IMR-90 (cell line): ENCODE results near the gene RHOD. TPM values are rescaled to one million over a fixed set of nuclear protein-coding genes. Genes with fewer than 3 reads are reported as not detected.

ENCODE experiments used
- ATAC-seq: fragments of 200-7000 bp; cut with Tn5 transposase; 2 replicates; pipeline ENCODE4 v1.9.1; 2020; ENCODE audit warnings: low read depth, mild to moderate bottlenecking, moderate library complexity
- BruUV-seq: library from RNA; stranded (reverse); fragments of 400-500 nt; replicated peaks from 2 replicates; lab custom pipeline; 2021; lab: Mats Ljungman, UMichigan
- CTCF ChIA-PET: fragments of 300-600 bp; formaldehyde crosslinking; extraction: SDS; loops from one replicate; lab custom pipeline; 2021; ENCODE audit warnings: antibody characterized with exemption; lab: Yijun Ruan, JAX
- POLR2A ChIA-PET: fragments of 300-600 bp; sonication (Branson Sonifier 250); formaldehyde crosslinking; loops from one replicate; lab custom pipeline; 2022; ENCODE audit warnings: antibody characterized with exemption; ENCODE audit not compliant: unreplicated experiment; lab: Charles Lee
- DNase-seq: peaks from one replicate; pipeline ENCODE4 v3.0.0; 2013
- H2AFZ ChIP-seq: replicated peaks from 2 replicates; pipeline ENCODE3; 2013; ENCODE audit warnings: low read length, mild to moderate bottlenecking; ENCODE audit not compliant: poor library complexity
- H2AK5ac ChIP-seq: 2 replicates; pipeline ENCODE4 v1.6.1; 2013; ENCODE audit warnings: low read depth, low read length, inconsistent platforms
- H2AK9ac ChIP-seq: replicated peaks from 2 replicates; pipeline ENCODE3; 2013; ENCODE audit warnings: mild to moderate bottlenecking, low read depth, low read length, moderate library complexity; ENCODE audit not compliant: poor library complexity
- H2BK120ac ChIP-seq: 2 replicates; pipeline ENCODE4 v1.6.1; 2013; ENCODE audit warnings: low read depth, low read length, inconsistent platforms
- H2BK15ac ChIP-seq: 3 replicates; pipeline ENCODE4 v1.6.1; 2013; ENCODE audit warnings: low read depth, low read length, inconsistent platforms
- H2BK20ac ChIP-seq: 2 replicates; pipeline ENCODE4 v1.6.1; 2013; ENCODE audit warnings: low read depth, mild to moderate bottlenecking, inconsistent platforms, low read length, moderate library complexity
- H2BK5ac ChIP-seq: 2 replicates; pipeline ENCODE4 v1.6.1; 2013; ENCODE audit warnings: mild to moderate bottlenecking, low read depth, low read length, inconsistent platforms; ENCODE audit not compliant: poor library complexity, severe bottlenecking
- H3K14ac ChIP-seq: replicated peaks from 2 replicates; pipeline ENCODE4 v1.6.1; 2013; ENCODE audit warnings: low read depth, low read length, inconsistent platforms
- H3K18ac ChIP-seq: 2 replicates; pipeline ENCODE4 v1.6.1; 2013; ENCODE audit warnings: low read depth, low read length, control low read depth
- H3K23ac ChIP-seq: 2 replicates; pipeline ENCODE4 v1.6.1; 2013; ENCODE audit warnings: low read depth, low read length, inconsistent platforms
- H3K27ac ChIP-seq: 2 replicates; pipeline ENCODE4 v1.5.1; 2013; ENCODE audit warnings: mild to moderate bottlenecking, control low read depth, low read length; ENCODE audit not compliant: insufficient read depth
- H3K27me3 ChIP-seq: 2 replicates; pipeline ENCODE4 v1.6.1; 2013; ENCODE audit warnings: low read length; ENCODE audit not compliant: control insufficient read depth, insufficient read depth
- H3K36me3 ChIP-seq: 2 replicates; pipeline ENCODE4 v1.6.1; 2013; ENCODE audit warnings: low read length, mixed read lengths; ENCODE audit not compliant: control insufficient read depth, insufficient read depth
- H3K4ac ChIP-seq: 2 replicates; pipeline ENCODE4 v1.6.1; 2013; ENCODE audit warnings: low read depth, low read length, inconsistent platforms
- H3K4me1 ChIP-seq: 2 replicates; pipeline ENCODE4 v1.6.1; 2013; ENCODE audit warnings: low read length, mixed read lengths; ENCODE audit not compliant: control insufficient read depth, insufficient read depth
- H3K4me2 ChIP-seq: 2 replicates; pipeline ENCODE4 v1.6.1; 2013; ENCODE audit warnings: low read depth, mild to moderate bottlenecking, control low read depth, low read length, moderate library complexity
- H3K4me3 ChIP-seq: 2 replicates; pipeline ENCODE4 v1.5.1; 2013; ENCODE audit warnings: low read depth, mild to moderate bottlenecking, control low read depth, low read length, moderate library complexity; ENCODE audit not compliant: insufficient read depth
- H3K56ac ChIP-seq: 2 replicates; pipeline ENCODE4 v1.6.1; 2013; ENCODE audit warnings: low read length, inconsistent platforms; ENCODE audit not compliant: insufficient read depth; ENCODE audit errors: extremely low read depth
- H3K79me1 ChIP-seq, 2 experiments: 2 replicates each; pipeline ENCODE4 v1.6.1; 2013; ENCODE audit warnings: low read length in 2 of 2, inconsistent platforms in 1 of 2, low read depth in 1 of 2
- H3K9ac ChIP-seq: 2 replicates; pipeline ENCODE4 v1.6.1; 2013; ENCODE audit warnings: low read depth, low read length, control low read depth
- H3K9me1 ChIP-seq: 2 replicates; pipeline ENCODE4 v1.6.1; 2013; ENCODE audit warnings: low read length, inconsistent platforms; ENCODE audit not compliant: insufficient read depth
- H3K9me3 ChIP-seq: 2 replicates; pipeline ENCODE4 v1.6.1; 2013; ENCODE audit warnings: low read length; ENCODE audit not compliant: control insufficient read depth, insufficient read depth
- H4K20me1 ChIP-seq: 2 replicates; pipeline ENCODE4 v1.6.1; 2013; ENCODE audit warnings: low read length, inconsistent platforms; ENCODE audit not compliant: insufficient read depth
- H4K5ac ChIP-seq: 2 replicates; pipeline ENCODE4 v1.6.1; 2013; ENCODE audit warnings: mild to moderate bottlenecking, low read depth, low read length, control low read depth
- H4K8ac ChIP-seq, 2 experiments: 2 replicates each; pipeline ENCODE4 v1.6.1; 2013; ENCODE audit warnings: low read depth in 2 of 2, low read length in 2 of 2, control low read depth in 1 of 2, inconsistent platforms in 1 of 2
- H4K91ac ChIP-seq: 2 replicates; pipeline ENCODE4 v1.6.1; 2013; ENCODE audit warnings: low read depth, low read length, inconsistent platforms; ENCODE audit not compliant: insufficient read depth
- BHLHE40 ChIP-seq: fragments of 150-350 bp; IDR thresholded peaks from 2 replicates; pipeline ENCODE4 v1.6.1; 2016; ENCODE audit warnings: mild to moderate bottlenecking, low read depth, low read length
- CEBPB ChIP-seq: IDR thresholded peaks from 2 replicates; pipeline ENCODE4 v1.6.1; 2012; ENCODE audit warnings: low read depth, low read length, improper control_type of control experiment
- CHD1 ChIP-seq: IDR thresholded peaks from 2 replicates; pipeline ENCODE4 v1.6.1; 2012; ENCODE audit warnings: low read depth, low read length, improper control_type of control experiment
- CTCF ChIP-seq: conservative IDR thresholded peaks from 2 replicates; pipeline ENCODE4 v1.5.1; 2012; ENCODE audit warnings: mild to moderate bottlenecking, low read depth, low read length, improper control_type of control experiment
- FOS ChIP-seq: fragments of 150-350 bp; IDR thresholded peaks from 2 replicates; pipeline ENCODE4 v1.6.1; 2016; ENCODE audit warnings: low read depth, low read length
- MAFK ChIP-seq: IDR thresholded peaks from 2 replicates; pipeline ENCODE4 v1.6.1; 2012; ENCODE audit warnings: low read depth, low read length, improper control_type of control experiment
- MAZ ChIP-seq: IDR thresholded peaks from 2 replicates; pipeline ENCODE4 v1.6.1; 2012; ENCODE audit warnings: low read depth, mild to moderate bottlenecking, low read length, improper control_type of control experiment, moderate library complexity, borderline replicate concordance
- NFE2L2 ChIP-seq: fragments of 150-350 bp; IDR thresholded peaks from 2 replicates; pipeline ENCODE4 v1.6.1; 2016; ENCODE audit warnings: low read depth, mild to moderate bottlenecking, low read length
- POLR2A ChIP-seq: IDR thresholded peaks from 2 replicates; pipeline ENCODE4 v1.6.1; 2012; ENCODE audit warnings: mild to moderate bottlenecking, low read depth, low read length
- RAD21 ChIP-seq: IDR thresholded peaks from 2 replicates; pipeline ENCODE4 v1.6.1; 2012; ENCODE audit warnings: low read length, improper control_type of control experiment
- RCOR1 ChIP-seq: IDR thresholded peaks from 2 replicates; pipeline ENCODE4 v1.6.1; 2012; ENCODE audit warnings: mild to moderate bottlenecking, low read length, improper control_type of control experiment; ENCODE audit not compliant: insufficient replicate concordance
- RFX5 ChIP-seq: IDR thresholded peaks from 2 replicates; pipeline ENCODE4 v1.8.0; 2012; ENCODE audit warnings: low read depth, mild to moderate bottlenecking, low read length, moderate library complexity
- SMC3 ChIP-seq: fragments of 150-350 bp; IDR thresholded peaks from 2 replicates; pipeline ENCODE4 v1.6.1; 2016; ENCODE audit warnings: low read depth, mild to moderate bottlenecking, antibody characterized with exemption, low read length, moderate library complexity
- USF2 ChIP-seq: fragments of 150-350 bp; IDR thresholded peaks from 2 replicates; pipeline ENCODE4 v1.6.1; 2017; ENCODE audit warnings: mild to moderate bottlenecking, antibody characterized with exemption, low read length, low read depth
- WGBS, 2 experiments: methylation state at CpG; one replicate each; pipeline versions ENCODE4 v1.1.5 to v1.1.7; 2013; ENCODE audit warnings: missing lambda C conversion rate in 2 of 2; ENCODE audit not compliant: insufficient read length in 1 of 2; ENCODE audit errors: extremely low coverage in 2 of 2; 5-methylcytosine and 5-hydroxymethylcytosine counted together
- dilution Hi-C: fragments of 300-500 bp; cut with HindIII; formaldehyde crosslinking; loops from one replicate; pipeline ENCODE4 v1.14.3; 2018; ENCODE audit warnings: low sequenced_read_pairs; ENCODE audit not compliant: unreplicated experiment
- in situ Hi-C: fragments of 300-500 bp; cut with MboI; formaldehyde crosslinking; loops from 3 replicates; pipeline ENCODE4 v1.14.3; 2019; ENCODE audit warnings: low sequenced_read_pairs, inconsistent platforms, mixed read lengths
- intact Hi-C: fragments of 100-400 bp; cut with micrococcal nuclease; formaldehyde crosslinking; loops from 2 replicates; pipeline ENCODE4 v1.10.0; 2022
- polyA plus RNA-seq, 3 experiments: library from polyadenylated mRNA; depleted of rRNA; stranded (reverse); fragments of >200 nt; gene quantifications; 2 replicates each; pipeline ENCODE4 v1.2.3, GENCODE V29; 2012; ENCODE audit warnings: low replicate concordance in 1 of 3
- total RNA-seq: library from RNA; depleted of rRNA; stranded (reverse); fragments of >200 nt; gene quantifications from 2 replicates; pipeline ENCODE4 v1.2.3, GENCODE V29; 2012

RHOD gene
- total and polyA plus RNA-seq, 2 of the 4 experiments (the other 2 are of a cell fraction): 4.7 to 10.9 TPM

- peaks cover 25% of the 10 kb centered on the region for H4K20me1 ChIP-seq
- no peak for DNase-seq
- intact Hi-C loops: no loop called here
- no peak overlapping the region for H3K4me2 ChIP-seq
- H2BK15ac ChIP-seq: no peak overlapping the region
- H3K27ac ChIP-seq: no peak overlapping the region
- H3K9ac ChIP-seq: no peak overlapping the region
- peak overlapping the region; percentile 23; the same call in 1 of the 2 replicates for H3K4ac ChIP-seq
- no peaks in the 10 kb centered on the region for H3K27me3 ChIP-seq
- dilution Hi-C loops: no loop called here
- H2AK5ac ChIP-seq: no peak overlapping the region; the same call in 1 of the 2 replicates
- peak overlapping the region; percentile 19 for H2AK9ac ChIP-seq
- peaks cover 0 to 4% of the 10 kb centered on the region in 2 experiments; a peak in 1 of 4 replicates for H3K79me1 ChIP-seq
- no peak for ATAC-seq
- ChIA-PET POLR2A (no interaction called here), CTCF (no interaction called here)
- H3K14ac ChIP-seq: no peak overlapping the region
- TF ChIP-seq SMC3 (no peak), MAFK (no peak), CEBPB (no peak), CHD1 (no peak), MAZ (no peak), FOS (no peak), POLR2A (no peak), BHLHE40 (no peak), RCOR1 (no peak), USF2 (no peak), RAD21 (no peak), CTCF (no peak), RFX5 (no peak), NFE2L2 (no peak)
- no peak overlapping the region for H3K4me3 ChIP-seq
- in situ Hi-C loops: no loop called here
- no TSS peak for BruUV-seq
- H4K91ac ChIP-seq: no peak overlapping the region; the same call in 1 of the 2 replicates
- no peak overlapping the region for H2BK5ac ChIP-seq
- peak overlapping the region; percentile 41; the same call in 1 of the 2 replicates for H3K23ac ChIP-seq
- WGBS, 2 experiments: 49% methylated on average over 23 of the region's 65 CpGs; no CpG with 5 or more reads in 1 of the 2 experiments
- H3K9me1 ChIP-seq: no peaks in the 10 kb centered on the region; the same call in 1 of the 2 replicates
- peaks cover 2% of the 10 kb centered on the region for H3K36me3 ChIP-seq
- no peak overlapping the region for H3K56ac ChIP-seq
- H3K9me3 ChIP-seq: no peaks in the 10 kb centered on the region
- H2BK20ac ChIP-seq: no peak overlapping the region
- 0 out of 2 replicates have a peak overlapping the region, but pooled peaks have one; percentile 4 for H3K18ac ChIP-seq
- H4K8ac ChIP-seq: peak overlapping the region; percentile 25 to 28; a peak in 2 of 4 replicates
- peak overlapping the region; percentile 97 for H2AFZ ChIP-seq
- H2BK120ac ChIP-seq: peak overlapping the region; percentile 29; the same call in 1 of the 2 replicates
- H4K5ac ChIP-seq: peak overlapping the region; percentile 22
- peaks cover 8% of the 10 kb centered on the region for H3K4me1 ChIP-seq
Measured at GRCh38 chr11:67117672-67118180, 61.1 kb downstream of the RHOD start.
